Measurements from ENCODE around the gene ADRB2. TPM values are rescaled to one million over a fixed set of nuclear protein-coding genes. Genes with fewer than 3 reads are reported as not detected.

Gene ADRB2
- total RNA-seq, 2 experiments from 2014 or later: 1.7 to 4.4 TPM

DNA sequence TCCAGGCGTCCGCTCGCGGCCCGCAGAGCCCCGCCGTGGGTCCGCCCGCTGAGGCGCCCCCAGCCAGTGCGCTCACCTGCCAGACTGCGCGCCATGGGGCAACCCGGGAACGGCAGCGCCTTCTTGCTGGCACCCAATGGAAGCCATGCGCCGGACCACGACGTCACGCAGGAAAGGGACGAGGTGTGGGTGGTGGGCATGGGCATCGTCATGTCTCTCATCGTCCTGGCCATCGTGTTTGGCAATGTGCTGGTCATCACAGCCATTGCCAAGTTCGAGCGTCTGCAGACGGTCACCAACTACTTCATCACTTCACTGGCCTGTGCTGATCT lies 294 bp downstream of the ADRB2 start:
- DNase-seq (no peak), ATAC-seq (peak; percentile 33)
- Mint-ChIP-seq H3K4me1 (peaks cover 51% of the 10 kb centered on the region), H3K27ac (no peak overlapping the region), H3K36me3 (peaks cover 2% of the 10 kb centered on the region), H3K27me3 (peaks cover 36% of the 10 kb centered on the region), H3K4me3 (peak overlapping the region; percentile 88), H3K9me3 (ENCODE audit: low read depth) (no peaks in the 10 kb centered on the region)
- CTCF ChIA-PET: interaction anchor here (0.8 to 2.1 kb wide), 7 partner anchors 10 to 131 kb away, joined by 3 to 13 read pairs (median 3); no protein-coding TSS in a partner anchor

GRCh38 chr5:148827723-148828122 lies 1.3 kb downstream of the ADRB2 start:
- Mint-ChIP-seq H3K4me3 (peak overlapping the region; percentile 88), H3K27ac (no peak overlapping the region), H3K36me3 (peaks cover 2% of the 10 kb centered on the region), H3K9me3 (ENCODE audit: low read depth) (no peaks in the 10 kb centered on the region), H3K4me1 (peaks cover 61% of the 10 kb centered on the region), H3K27me3 (peaks cover 35% of the 10 kb centered on the region)
- DNase-seq: no peak
- ATAC-seq: no peak
- CTCF ChIA-PET: interaction anchor here (0.6 to 2.4 kb wide), 8 partner anchors 8 to 1273 kb away, joined by 3 to 8 read pairs (median 4); no protein-coding TSS in a partner anchor

- Mint-ChIP-seq H3K27ac (no peak overlapping the region), H3K4me3 (peak overlapping the region; percentile 70), H3K36me3 (peaks cover 2% of the 10 kb centered on the region), H3K9me3 (ENCODE audit: low read depth) (no peaks in the 10 kb centered on the region), H3K4me1 (peaks cover 67% of the 10 kb centered on the region), H3K27me3 (peaks cover 29% of the 10 kb centered on the region)
- DNase-seq (no peak), ATAC-seq (no peak)
- CTCF ChIA-PET: interaction anchor here (0.7 to 2.4 kb wide), 10 partner anchors 9 to 207 kb away, joined by 3 to 8 read pairs (median 4); no protein-coding TSS in a partner anchor
Measured at GRCh38 chr5:148828511-148829247, 2.3 kb downstream of the ADRB2 start.

DNA sequence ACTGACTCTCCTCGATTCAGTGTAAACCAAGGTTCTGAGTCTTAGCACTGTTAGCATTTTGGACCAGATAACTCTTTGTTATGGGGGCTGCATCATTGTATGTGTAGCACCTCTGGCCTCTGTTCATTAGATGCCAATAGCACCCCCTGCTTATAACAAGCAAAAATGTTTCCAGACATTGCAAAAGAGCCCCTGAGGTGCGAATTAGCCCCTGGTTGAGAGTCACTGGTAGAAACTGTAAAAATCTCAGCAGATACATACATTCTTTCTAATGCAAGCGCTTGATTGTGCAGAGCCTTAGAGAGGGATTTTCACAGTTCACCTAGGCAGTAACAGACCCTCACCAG lies 2.8 kb downstream of the ADRB2 start:
- H3K27me3 Mint-ChIP-seq: peaks cover 25% of the 10 kb centered on the region
- H3K4me3 Mint-ChIP-seq: peak overlapping the region; percentile 70

GRCh38 chr5:148829734-148830133 lies 3.3 kb downstream of the ADRB2 start:
- peak overlapping the region; percentile 70 for H3K4me3 Mint-ChIP-seq
- peaks cover 2% of the 10 kb centered on the region for H3K36me3 Mint-ChIP-seq
- peaks cover 77% of the 10 kb centered on the region for H3K4me1 Mint-ChIP-seq
- ATAC-seq: no peak
- H3K9me3 Mint-ChIP-seq (ENCODE audit: low read depth): no peaks in the 10 kb centered on the region
- no peak overlapping the region for H3K27ac Mint-ChIP-seq
- H3K27me3 Mint-ChIP-seq: peaks cover 19% of the 10 kb centered on the region
- CTCF ChIA-PET: interaction anchor here (1.9 to 2.9 kb wide), 3 partner anchors 9 to 128 kb away, joined by 6 to 9 read pairs (median 9); no protein-coding TSS in a partner anchor
- DNase-seq: no peak

More for the DNA sequence above, 2.8 kb downstream of the ADRB2 start:
- CTCF ChIA-PET: interaction anchor here (1.1 to 2.9 kb wide), 8 partner anchors 9 to 129 kb away, joined by 3 to 9 read pairs (median 6); no protein-coding TSS in a partner anchor
- no peaks in the 10 kb centered on the region for H3K9me3 Mint-ChIP-seq (ENCODE audit: low read depth)
- no peak for DNase-seq
- H3K4me1 Mint-ChIP-seq: peaks cover 72% of the 10 kb centered on the region
- ATAC-seq: no peak
- peaks cover 2% of the 10 kb centered on the region for H3K36me3 Mint-ChIP-seq
- no peak overlapping the region for H3K27ac Mint-ChIP-seq

- Mint-ChIP-seq H3K27ac (no peak overlapping the region), H3K4me3 (peak overlapping the region; percentile 70), H3K4me1 (peaks cover 79% of the 10 kb centered on the region), H3K36me3 (peaks cover 2% of the 10 kb centered on the region), H3K27me3 (peaks cover 16% of the 10 kb centered on the region), H3K9me3 (ENCODE audit: low read depth) (no peaks in the 10 kb centered on the region)
- DNase-seq (no peak), ATAC-seq (no peak)
- CTCF ChIA-PET: interaction anchor here (1.0 to 2.9 kb wide), 5 partner anchors 10 to 205 kb away, joined by 3 to 9 read pairs (median 3); no protein-coding TSS in a partner anchor
Measured at GRCh38 chr5:148830211-148830610, 3.8 kb downstream of the ADRB2 start.

DNA sequence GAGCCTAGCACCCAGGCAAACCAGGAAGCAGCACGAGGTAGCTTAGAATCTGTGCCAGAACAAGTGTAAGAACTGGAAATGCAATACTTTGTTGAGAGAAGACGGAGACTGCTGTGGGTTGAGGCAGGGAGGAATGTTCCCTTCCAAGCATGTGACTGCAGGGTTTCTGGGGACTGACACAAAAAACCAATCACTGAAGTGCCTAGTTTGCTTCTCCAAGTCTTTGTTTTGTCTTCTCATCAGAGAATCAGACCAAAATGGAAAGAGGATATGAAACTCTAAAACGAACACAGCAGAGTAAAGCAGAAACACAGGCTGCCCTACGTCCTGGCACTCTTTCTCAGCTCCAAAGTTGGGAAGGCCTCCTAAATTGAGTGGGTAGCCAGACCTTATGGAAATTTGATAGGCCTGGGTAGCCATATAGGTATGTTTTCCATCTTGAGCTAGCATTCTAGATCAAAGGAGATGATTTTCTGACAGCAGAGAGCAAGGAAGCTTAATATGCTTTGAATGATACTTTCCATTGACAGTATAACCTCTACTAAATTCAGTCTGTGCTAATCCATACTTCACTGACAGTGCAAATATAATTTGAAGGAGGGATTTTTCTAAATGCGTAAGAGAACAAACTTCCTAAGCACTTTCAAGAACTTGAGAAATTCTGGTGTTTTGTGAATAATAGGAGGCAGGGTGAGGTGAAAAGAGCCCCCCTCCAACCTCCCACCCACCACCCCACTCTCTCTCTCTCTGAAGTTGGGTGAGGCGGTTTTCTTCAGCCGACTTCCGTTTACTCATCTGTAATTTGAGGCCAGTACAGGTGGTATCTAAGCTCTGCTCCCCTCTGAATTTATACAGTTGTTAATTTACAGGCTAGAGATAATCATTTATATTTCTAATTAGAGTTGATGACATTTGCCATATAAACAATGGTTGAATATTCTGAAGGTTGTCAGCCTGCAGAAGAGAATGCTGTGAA lies 5.5 kb downstream of the ADRB2 start:
- H3K4me3 Mint-ChIP-seq: no peak overlapping the region
- CTCF ChIA-PET: interaction anchor here (1.0 to 3.1 kb wide), 8 partner anchors 11 to 203 kb away, joined by 3 to 16 read pairs (median 6); no protein-coding TSS in a partner anchor
- ATAC-seq (no peak), DNase-seq (no peak)
- H3K27me3 Mint-ChIP-seq: peaks cover 10% of the 10 kb centered on the region
- H3K27ac Mint-ChIP-seq: no peak overlapping the region
- H3K36me3 Mint-ChIP-seq: no peaks in the 10 kb centered on the region
- H3K9me3 Mint-ChIP-seq (ENCODE audit: low read depth): no peaks in the 10 kb centered on the region
- peaks cover 83% of the 10 kb centered on the region for H3K4me1 Mint-ChIP-seq

- H3K36me3 Mint-ChIP-seq: no peaks in the 10 kb centered on the region
- no peak overlapping the region for H3K4me3 Mint-ChIP-seq
- no peaks in the 10 kb centered on the region for H3K9me3 Mint-ChIP-seq (ENCODE audit: low read depth)
- H3K27me3 Mint-ChIP-seq: peaks cover 10% of the 10 kb centered on the region
- peaks cover 76% of the 10 kb centered on the region for H3K4me1 Mint-ChIP-seq
- ATAC-seq (peak; percentile 59), DNase-seq (peak; percentile 70)
- CTCF ChIA-PET: interaction anchor here (0.8 to 3.1 kb wide), 6 partner anchors 9 to 124 kb away, joined by 3 to 16 read pairs (median 4); no protein-coding TSS in a partner anchor
- peak overlapping the region; percentile 61 for H3K27ac Mint-ChIP-seq
Measured at GRCh38 chr5:148833122-148833521, 6.7 kb downstream of the ADRB2 start.

GRCh38 chr5:148833925-148834324 lies 7.5 kb downstream of the ADRB2 start:
- DNase-seq (no peak), ATAC-seq (no peak)
- peaks cover 5% of the 10 kb centered on the region for H3K27me3 Mint-ChIP-seq
- H3K9me3 Mint-ChIP-seq (ENCODE audit: low read depth): no peaks in the 10 kb centered on the region
- H3K4me3 Mint-ChIP-seq: no peak overlapping the region
- no peak overlapping the region for H3K27ac Mint-ChIP-seq
- H3K4me1 Mint-ChIP-seq: peaks cover 69% of the 10 kb centered on the region
- CTCF ChIA-PET: interaction anchor here (0.9 to 3.1 kb wide), 5 partner anchors 11 to 124 kb away, joined by 3 to 16 read pairs (median 3); no protein-coding TSS in a partner anchor
- H3K36me3 Mint-ChIP-seq: no peaks in the 10 kb centered on the region

DNA sequence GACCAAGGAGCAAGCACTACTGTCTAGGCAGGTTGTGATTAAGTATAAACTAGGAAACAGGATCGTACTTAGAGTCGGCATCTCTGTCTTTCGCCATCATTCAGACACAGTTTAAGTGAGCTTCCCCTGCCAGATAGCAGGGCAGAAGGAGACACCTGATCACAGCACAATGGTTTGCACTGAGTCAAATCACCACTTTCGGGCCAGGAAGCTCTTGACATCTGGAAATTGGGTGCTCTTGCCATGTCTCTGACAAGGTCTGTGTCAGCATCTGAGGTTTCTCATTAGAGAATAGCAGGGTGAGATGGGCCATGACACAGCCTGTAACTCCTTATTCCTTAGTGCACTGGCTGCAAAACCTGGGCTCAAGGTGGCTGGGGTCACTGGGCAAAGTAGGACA lies 8.3 kb downstream of the ADRB2 start:
- ATAC-seq: peak; percentile 68
- no peak overlapping the region for H3K27ac Mint-ChIP-seq
- H3K27me3 Mint-ChIP-seq: peaks cover 5% of the 10 kb centered on the region
- H3K36me3 Mint-ChIP-seq: no peaks in the 10 kb centered on the region
- H3K4me3 Mint-ChIP-seq: no peak overlapping the region
- peaks cover 69% of the 10 kb centered on the region for H3K4me1 Mint-ChIP-seq
- CTCF ChIA-PET: interaction anchor here (0.9 to 3.1 kb wide), 5 partner anchors 10 to 157 kb away, joined by 3 to 16 read pairs (median 3); no protein-coding TSS in a partner anchor
- no peaks in the 10 kb centered on the region for H3K9me3 Mint-ChIP-seq (ENCODE audit: low read depth)
- DNase-seq: peak; percentile 66

DNA sequence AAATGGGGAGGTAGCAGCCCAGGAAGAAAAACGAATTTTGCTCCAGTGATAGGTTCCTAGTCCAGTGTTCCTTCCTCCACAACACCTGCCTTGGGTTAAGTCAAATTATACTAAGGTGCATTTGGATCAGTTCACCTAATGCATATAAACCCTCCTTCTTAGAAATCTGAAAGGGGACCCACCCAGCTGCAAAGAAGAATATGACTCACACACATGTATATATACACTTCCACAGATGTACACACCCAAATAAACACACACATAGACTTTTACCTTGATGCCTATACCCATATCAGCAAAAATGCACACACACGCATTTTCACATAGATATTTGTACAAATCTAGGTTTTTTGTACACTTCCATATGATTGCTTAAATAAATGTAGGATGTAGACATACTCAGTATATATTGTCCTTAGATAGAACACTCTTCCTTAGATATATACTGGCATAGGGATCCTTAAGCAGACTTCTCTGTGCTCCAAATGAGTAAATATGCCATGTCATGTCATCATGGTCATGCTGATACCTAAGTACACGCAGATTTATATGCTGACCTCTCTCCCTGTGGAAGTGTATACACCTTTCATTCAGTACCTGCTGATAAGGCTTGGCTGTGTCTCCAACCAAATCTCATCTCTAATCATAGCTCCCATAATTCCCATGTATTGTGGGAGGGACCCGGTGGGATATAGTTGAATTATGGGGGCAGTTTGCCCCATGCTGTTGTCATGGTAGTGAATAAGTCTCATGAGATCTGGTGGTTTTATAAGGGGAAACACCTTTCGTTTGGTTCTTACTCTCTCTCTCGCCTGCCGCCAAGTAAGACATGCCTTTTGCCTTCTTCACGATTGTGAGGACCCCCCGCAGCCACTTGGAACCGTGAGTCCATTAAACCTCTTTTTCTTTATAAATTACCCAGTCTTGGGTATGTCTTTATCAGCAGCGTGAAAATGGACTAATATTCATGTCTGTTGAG lies 10.2 kb downstream of the ADRB2 start:
- Mint-ChIP-seq H3K36me3 (no peaks in the 10 kb centered on the region), H3K27ac (peak overlapping the region; percentile 16), H3K27me3 (no peaks in the 10 kb centered on the region), H3K4me1 (peaks cover 64% of the 10 kb centered on the region), H3K9me3 (ENCODE audit: low read depth) (no peaks in the 10 kb centered on the region), H3K4me3 (no peak overlapping the region)
- CTCF ChIA-PET: interaction anchor here (0.7 to 1.4 kb wide), 6 partner anchors 10 to 121 kb away, joined by 3 to 6 read pairs (median 3); partner anchors contain the start of gene ADRB2
- ATAC-seq: no peak
- DNase-seq: no peak

GRCh38 chr5:148837383-148837782 lies 11.0 kb downstream of the ADRB2 start:
- H3K4me3 Mint-ChIP-seq: no peak overlapping the region
- ATAC-seq (no peak), DNase-seq (no peak)
- peaks cover 58% of the 10 kb centered on the region for H3K4me1 Mint-ChIP-seq
- no peaks in the 10 kb centered on the region for H3K36me3 Mint-ChIP-seq
- CTCF ChIA-PET: interaction anchor here (0.9 to 1.8 kb wide), 9 partner anchors 9 to 159 kb away, joined by 3 to 8 read pairs (median 3); partner anchors contain the start of gene ADRB2
- H3K27me3 Mint-ChIP-seq: no peaks in the 10 kb centered on the region
- no peaks in the 10 kb centered on the region for H3K9me3 Mint-ChIP-seq (ENCODE audit: low read depth)
- no peak overlapping the region for H3K27ac Mint-ChIP-seq

All from activated CD8-positive, alpha-beta memory T cell treated with anti-CD3 and anti-CD28 coated beads, Interleukin-2, amount 10 ng/mL, durations not matched to agents 7 days and 5 days (primary cell).